ENCODE measurements around the gene RPS26.

Gene RPS26

DNA sequence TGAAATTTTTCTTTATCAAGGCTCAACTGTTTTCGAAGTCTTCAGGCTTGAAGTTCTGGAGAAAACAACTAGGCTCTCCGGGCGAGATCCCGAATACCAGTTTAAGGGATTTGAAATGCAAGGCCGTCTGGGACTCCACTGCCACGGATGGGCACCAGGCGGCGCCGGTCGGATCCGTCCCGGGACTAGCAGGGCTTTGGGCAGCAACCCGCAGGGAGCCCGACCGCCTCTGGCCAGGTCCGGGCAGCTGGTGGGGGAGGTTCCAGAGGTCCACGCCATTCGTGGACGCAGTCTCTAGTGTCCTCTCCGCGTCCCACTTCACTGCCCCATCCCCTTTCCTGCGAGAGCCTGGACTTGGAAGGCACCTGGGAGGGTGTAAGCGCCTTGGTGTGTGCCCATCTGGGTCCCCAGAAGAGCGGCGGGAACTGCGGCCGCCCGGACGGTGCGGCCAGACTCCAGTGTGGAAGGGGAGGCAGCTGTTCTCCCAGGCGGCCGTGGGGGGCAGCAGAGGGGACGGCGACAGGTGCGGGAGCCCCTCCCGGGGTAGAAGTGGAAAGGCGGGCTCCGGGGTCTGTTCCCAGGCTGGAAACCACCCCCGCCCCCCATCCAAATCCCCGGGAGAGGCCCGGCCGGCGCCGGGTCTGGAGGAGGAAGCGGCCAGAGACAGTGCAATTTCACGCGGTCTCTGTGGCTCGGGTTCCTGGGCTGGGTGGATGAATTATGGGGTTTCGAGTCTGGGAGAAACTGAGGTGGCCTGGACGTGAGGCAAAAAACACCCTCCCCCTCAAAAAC lies 37.4 kb downstream of the RPS26 start:
- peak; percentile 34 for DNase-seq (ENCODE audit: low read depth)

- DNase-seq (ENCODE audit: low read depth) = peak; percentile 53
These were observed 38.2 kb downstream of the RPS26 start, which contains the start of gene ERBB3 for GRCh38 chr12:56079723-56080555. TSS of gene ERBB3 (plus strand) at chr12:56080165. CDS start at chr12:56080301, 136 bp downstream.

GRCh38 chr12:56080556-56081138 lies 38.9 kb downstream of the RPS26 start:
- no peak for DNase-seq (ENCODE audit: low read depth)

DNA sequence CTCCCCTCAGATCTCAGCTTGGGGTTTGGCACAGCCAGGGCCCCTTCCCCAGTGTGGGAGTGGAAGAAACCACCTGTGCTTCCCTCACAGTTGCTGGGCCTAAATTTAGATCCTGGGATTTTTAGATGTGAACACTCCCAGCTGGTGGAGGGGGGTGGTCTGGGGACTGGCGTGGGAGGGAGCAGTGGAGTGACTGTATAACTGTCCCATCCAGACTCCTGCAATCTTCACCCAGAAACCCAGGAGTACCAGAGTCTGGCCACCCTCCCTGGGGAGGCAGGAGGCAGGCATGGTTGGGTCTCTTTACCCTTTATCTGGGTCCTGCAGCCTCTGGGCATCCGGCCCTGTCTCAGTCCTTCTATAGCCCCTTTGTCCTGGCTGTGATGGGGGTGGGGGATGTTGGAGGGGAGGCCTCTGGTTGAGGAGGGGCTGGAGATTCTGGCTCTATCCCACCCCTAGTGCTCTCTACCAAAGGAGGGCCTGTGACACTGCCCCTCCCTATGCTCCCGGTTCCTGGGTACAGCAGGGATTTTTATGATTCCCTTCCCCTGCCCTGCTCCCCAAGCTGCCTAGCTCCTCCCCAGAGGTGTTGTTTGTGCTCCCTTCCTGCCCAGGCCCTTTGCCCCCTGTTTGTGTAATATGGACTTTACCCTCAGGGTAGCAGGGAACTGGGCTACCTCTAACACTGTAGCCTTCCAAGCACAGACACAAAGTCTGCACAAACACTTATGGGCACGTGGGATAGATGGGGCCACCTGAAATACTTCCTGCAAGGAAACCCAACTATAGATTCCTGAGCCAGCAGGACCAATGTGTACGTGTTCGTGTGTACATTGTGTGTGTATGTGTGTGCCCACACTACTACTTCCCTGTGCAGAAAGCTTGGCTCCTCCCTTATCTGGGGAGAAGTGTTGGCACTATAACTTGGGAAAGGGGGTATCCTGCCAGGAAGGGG lies 40.0 kb downstream of the RPS26 start:
- no peak for DNase-seq (ENCODE audit: low read depth)

DNA sequence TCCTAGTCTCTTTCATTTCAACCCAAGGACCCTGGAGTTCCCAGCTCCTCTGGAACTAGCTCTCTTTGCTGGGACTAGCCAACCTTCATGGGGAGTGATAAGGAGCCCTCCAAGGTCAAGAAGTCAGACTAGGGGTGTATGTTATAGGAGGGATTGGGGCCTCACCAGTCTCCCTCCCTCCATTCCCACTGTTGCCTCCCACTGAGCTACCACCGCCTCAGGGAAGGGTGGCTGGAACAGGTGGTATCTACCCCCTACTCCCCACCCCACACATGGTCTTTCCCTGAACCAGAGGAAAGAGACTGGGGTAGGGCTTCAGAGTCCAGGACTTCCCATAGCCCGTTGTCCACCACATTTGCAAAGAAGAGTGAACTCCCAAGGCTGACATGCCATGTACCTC lies 40.7 kb downstream of the RPS26 start:
- no peak for DNase-seq (ENCODE audit: low read depth)

DNA sequence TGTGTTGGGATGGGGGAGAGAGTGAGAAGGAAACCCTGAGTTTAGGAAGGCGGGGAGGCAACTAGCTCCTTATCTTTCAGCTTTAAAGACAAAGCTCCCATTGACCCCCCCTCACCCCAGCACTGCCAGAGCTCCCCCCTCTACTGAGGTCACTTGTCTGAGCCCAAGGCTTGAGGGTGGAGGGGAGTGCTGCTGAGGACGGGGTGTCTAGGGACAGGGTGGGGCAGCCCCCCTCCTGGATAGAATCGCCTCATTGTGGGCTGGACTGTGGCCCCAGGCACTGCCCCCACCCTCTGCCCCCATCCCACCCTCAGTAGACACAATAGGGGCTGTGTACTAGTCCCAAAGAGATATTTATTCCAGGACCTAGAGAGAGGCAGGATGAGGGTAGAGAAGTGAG lies 41.2 kb downstream of the RPS26 start:
- no peak for DNase-seq (ENCODE audit: low read depth)

DNA sequence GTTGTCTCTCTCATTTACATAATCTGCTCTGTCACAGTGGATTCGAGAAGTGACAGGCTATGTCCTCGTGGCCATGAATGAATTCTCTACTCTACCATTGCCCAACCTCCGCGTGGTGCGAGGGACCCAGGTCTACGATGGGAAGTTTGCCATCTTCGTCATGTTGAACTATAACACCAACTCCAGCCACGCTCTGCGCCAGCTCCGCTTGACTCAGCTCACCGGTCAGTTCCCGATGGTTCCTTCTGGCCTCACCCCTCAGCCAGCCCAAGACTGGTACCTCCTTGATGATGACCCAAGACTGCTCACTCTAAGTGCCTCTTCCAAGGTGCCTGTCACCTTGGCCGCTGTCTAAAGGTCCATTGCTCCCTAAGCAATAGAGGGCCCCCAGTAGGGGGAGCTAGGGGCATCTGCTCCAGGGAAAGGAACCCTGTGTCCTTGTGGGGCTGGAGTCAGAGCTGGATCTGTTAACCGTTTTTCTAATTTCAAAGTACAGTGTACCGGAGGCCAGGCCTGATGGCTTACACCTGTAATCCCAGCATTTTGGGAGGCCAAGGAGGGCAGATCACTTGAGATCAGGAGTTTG lies 43.3 kb downstream of the RPS26 start:
- no peak for DNase-seq (ENCODE audit: low read depth)

DNA sequence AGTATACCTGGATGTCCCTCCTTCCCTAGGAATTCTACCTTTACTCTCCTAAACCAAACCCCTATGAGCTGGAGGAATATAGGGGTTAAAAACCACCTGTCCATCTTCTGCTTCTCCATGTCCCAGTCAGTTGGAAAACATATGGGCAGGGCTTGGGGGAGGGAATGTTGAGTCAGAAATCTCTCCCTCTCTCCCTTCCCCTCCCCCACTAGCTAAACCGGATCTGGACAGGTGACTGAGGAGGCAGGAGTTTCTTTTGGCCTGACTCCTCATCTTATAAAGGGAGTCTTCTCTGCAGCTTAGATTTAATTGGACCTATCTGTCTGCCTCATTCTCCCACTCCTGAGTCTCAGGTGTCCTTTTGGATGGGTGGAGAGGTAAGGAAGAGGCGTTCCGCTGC lies 44.4 kb downstream of the RPS26 start:
- no peak for DNase-seq (ENCODE audit: low read depth)

DNA sequence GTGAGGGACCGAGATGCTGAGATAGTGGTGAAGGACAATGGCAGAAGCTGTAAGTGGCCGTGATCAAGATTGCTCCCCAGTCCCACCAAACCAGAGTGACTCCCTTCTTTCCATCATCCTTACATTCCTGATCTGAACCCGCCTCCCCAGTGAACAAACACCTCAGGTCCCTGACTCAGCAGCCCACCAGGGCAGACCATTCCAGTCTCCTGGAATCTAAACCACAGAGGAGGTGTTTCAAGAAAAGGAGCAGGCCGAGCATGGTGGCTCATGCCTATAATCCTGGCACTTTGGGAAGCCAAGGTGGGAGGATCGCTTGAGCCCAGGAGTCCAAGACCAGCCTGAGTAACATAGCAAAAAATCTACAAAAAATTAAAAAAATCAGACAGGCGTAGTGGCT lies 44.9 kb downstream of the RPS26 start:
- DNase-seq (ENCODE audit: low read depth) = no peak

GRCh38 chr12:56087220-56087619 lies 45.5 kb downstream of the RPS26 start:
- DNase-seq (ENCODE audit: low read depth) = no peak
